H1 (cell line): ENCODE data around the gene UBAC1. TPM values are rescaled to one million over a fixed set of nuclear protein-coding genes. Genes with fewer than 3 reads are reported as not detected.

Source experiments
- CTCF ChIA-PET: fragments of 300-600 bp; sonication (Branson Sonifier 250); formaldehyde crosslinking; loops from one replicate; lab custom pipeline; 2021; ENCODE audit not compliant: partially characterized antibody; lab: Charles Lee
- POLR2A ChIA-PET: fragments of 300-600 bp; sonication (Branson Sonifier 250); formaldehyde crosslinking; loops from one replicate; lab custom pipeline; 2021; ENCODE audit warnings: inconsistent platforms; ENCODE audit not compliant: partially characterized antibody; lab: Charles Lee
- DNase-seq, 2 experiments: peaks; one replicate each; pipeline versions ENCODE4 v3.0.0 to v3.0.0-alpha.2; 2010 to 2022; ENCODE audit warnings: low spot score in 2 of 2, low read depth in 1 of 2, mixed read lengths in 1 of 2
- FAIRE-seq: peaks from 2 replicates; lab custom pipeline; 2011; peaks lifted over from hg19 to GRCh38; lab: Jason Lieb, UNC
- H2AFZ ChIP-seq: 2 replicates; pipeline ENCODE4 v1.8.1; 2012; ENCODE audit warnings: low read length, inconsistent platforms
- H2AK5ac ChIP-seq: 2 replicates; pipeline ENCODE4 v1.6.1; 2013; ENCODE audit warnings: low read depth, low read length
- H2BK120ac ChIP-seq: replicated peaks from 2 replicates; pipeline ENCODE3; 2013; ENCODE audit warnings: low read depth, low read length, inconsistent platforms
- H2BK12ac ChIP-seq: 2 replicates; pipeline ENCODE4 v1.6.1; 2013; ENCODE audit warnings: low read depth, low read length
- H2BK15ac ChIP-seq: 2 replicates; pipeline ENCODE4 v1.6.1; 2013; ENCODE audit warnings: low read length
- H2BK20ac ChIP-seq: 2 replicates; pipeline ENCODE4 v1.6.1; 2013; ENCODE audit warnings: low read length
- H2BK5ac ChIP-seq: 2 replicates; pipeline ENCODE4 v1.6.1; 2013; ENCODE audit warnings: low read depth, low read length
- H3K14ac ChIP-seq: 2 replicates; pipeline ENCODE4 v1.6.1; 2013; ENCODE audit warnings: inconsistent platforms; ENCODE audit not compliant: insufficient read length
- H3K18ac ChIP-seq: 2 replicates; pipeline ENCODE4 v1.6.1; 2013; ENCODE audit warnings: low read length; ENCODE audit errors: extremely low read depth
- H3K23ac ChIP-seq: 2 replicates; pipeline ENCODE4 v1.6.1; 2013; ENCODE audit warnings: inconsistent platforms; ENCODE audit not compliant: insufficient read length
- H3K23me2 ChIP-seq: 2 replicates; pipeline ENCODE4 v1.6.1; 2013; ENCODE audit warnings: low read depth, low read length
- H3K27ac ChIP-seq: 2 replicates; pipeline ENCODE4 v1.6.1; 2011; ENCODE audit warnings: low read depth, low read length, inconsistent platforms
- H3K27me3 ChIP-seq, 4 experiments: replicated peaks in 1 of 4; 1 replicate in 1 of 4; 2 replicates in 3 of 4; pipeline versions ENCODE4 v1.6.1 to v1.8.1; 2011 to 2013; ENCODE audit warnings: low read length in 3 of 4, mild to moderate bottlenecking in 3 of 4, inconsistent platforms in 2 of 4, mixed read lengths in 2 of 4, moderate library complexity in 1 of 4; ENCODE audit not compliant: control insufficient read depth in 3 of 4, insufficient read depth in 3 of 4; ENCODE audit errors: extremely low read depth in 1 of 4
- H3K36me3 ChIP-seq, 4 experiments: 2 replicates each; pipeline versions ENCODE4 v1.6.1 to v1.8.1; 2011 to 2013; ENCODE audit warnings: mild to moderate bottlenecking in 4 of 4, low read length in 3 of 4, moderate library complexity in 2 of 4, control low read depth in 1 of 4, inconsistent platforms in 1 of 4; ENCODE audit not compliant: insufficient read depth in 4 of 4, control insufficient read depth in 2 of 4
- H3K4ac ChIP-seq: replicated peaks from 2 replicates; pipeline ENCODE3; 2013; ENCODE audit warnings: low read length, low read depth, mixed read lengths, inconsistent platforms; ENCODE audit not compliant: insufficient read length
- H3K4me1 ChIP-seq, 4 experiments: replicated peaks in 1 of 4; 1 replicate in 1 of 4; 2 replicates in 3 of 4; pipeline versions ENCODE4 v1.6.1 to v1.8.1; 2011 to 2013; ENCODE audit warnings: low read length in 3 of 4, inconsistent platforms in 2 of 4, mixed read lengths in 1 of 4; ENCODE audit not compliant: insufficient read depth in 4 of 4, control insufficient read depth in 3 of 4
- H3K4me2 ChIP-seq, 2 experiments: 2 replicates each; pipeline versions ENCODE4 v1.6.1 to v1.8.1; 2011 to 2013; ENCODE audit warnings: low read depth in 2 of 2, low read length in 2 of 2, control low read depth in 1 of 2, inconsistent platforms in 1 of 2, mild to moderate bottlenecking in 1 of 2; ENCODE audit not compliant: insufficient read depth in 1 of 2
- H3K4me3 ChIP-seq, 4 experiments: fragments of 200-600, 300-600 bp in 1 of 4; sonication (generic), shearing (Covaris generic), sonication (Bioruptor Twin) in 1 of 4; 2 replicates each; pipeline versions ENCODE4 v1.5.1 to v1.8.1; 2011 to 2016; ENCODE audit warnings: low read length in 4 of 4, low read depth in 3 of 4, control low read depth in 2 of 4, inconsistent platforms in 2 of 4, mild to moderate bottlenecking in 2 of 4, mixed read lengths in 1 of 4, moderate library complexity in 1 of 4; ENCODE audit not compliant: insufficient read depth in 2 of 4; ENCODE audit errors: extremely low read depth in 1 of 4
- H3K56ac ChIP-seq: replicated peaks from 2 replicates; pipeline ENCODE3; 2013; ENCODE audit warnings: low read depth, mild to moderate bottlenecking, mixed read lengths, low read length, inconsistent platforms; ENCODE audit not compliant: insufficient read length
- H3K79me1 ChIP-seq: 2 replicates; pipeline ENCODE4 v1.6.1; 2013; ENCODE audit warnings: low read depth, low read length, control low read depth
- H3K79me2 ChIP-seq, 2 experiments: 2 replicates each; pipeline versions ENCODE4 v1.6.1 to v1.8.1; 2012 to 2013; ENCODE audit warnings: low read length in 2 of 2, mild to moderate bottlenecking in 2 of 2, inconsistent platforms in 1 of 2; ENCODE audit not compliant: insufficient read depth in 2 of 2, control insufficient read depth in 1 of 2
- H3K9ac ChIP-seq, 4 experiments: replicated peaks in 1 of 4; 1 replicate in 1 of 4; 2 replicates in 3 of 4; pipeline versions ENCODE4 v1.6.1 to v1.8.1; 2011 to 2013; ENCODE audit warnings: low read depth in 3 of 4, low read length in 3 of 4, control low read depth in 2 of 4, mild to moderate bottlenecking in 2 of 4, moderate library complexity in 2 of 4, inconsistent platforms in 1 of 4; ENCODE audit errors: extremely low read depth in 1 of 4
- H3K9me3 ChIP-seq, 2 experiments: 2 replicates each; pipeline versions ENCODE4 v1.6.1 to v1.8.1; 2012 to 2013; ENCODE audit warnings: mild to moderate bottlenecking in 2 of 2, moderate library complexity in 2 of 2, control low read depth in 1 of 2, inconsistent platforms in 1 of 2, low read depth in 1 of 2, low read length in 1 of 2, mixed read lengths in 1 of 2; ENCODE audit not compliant: insufficient read depth in 2 of 2
- H4K20me1 ChIP-seq, 2 experiments: replicated peaks in 1 of 2; 2 replicates each; pipeline versions ENCODE3 to v1.8.1; 2011 to 2013; ENCODE audit warnings: inconsistent platforms in 2 of 2, low read length in 2 of 2, mild to moderate bottlenecking in 1 of 2; ENCODE audit not compliant: insufficient read depth in 2 of 2, control insufficient read depth in 1 of 2
- H4K5ac ChIP-seq: 2 replicates; pipeline ENCODE4 v1.6.1; 2013; ENCODE audit warnings: low read length, low read depth, mixed read lengths, inconsistent platforms; ENCODE audit not compliant: insufficient read length
- H4K8ac ChIP-seq: 2 replicates; pipeline ENCODE4 v1.8.0; 2013; ENCODE audit warnings: mild to moderate bottlenecking, moderate library complexity, low read length, inconsistent platforms; ENCODE audit not compliant: insufficient read depth; ENCODE audit errors: extremely low read depth
- H4K91ac ChIP-seq: replicated peaks from 2 replicates; pipeline ENCODE3; 2013; ENCODE audit warnings: low read length, mixed read lengths, inconsistent platforms; ENCODE audit not compliant: insufficient read length
- WGBS, 2 experiments: shearing (Covaris generic) in 1 of 2; methylation state at CpG; one replicate each; pipeline versions ENCODE4 v1.1.6 to v1.1.7; 2013 to 2015; ENCODE audit warnings: low lambda C conversion rate in 2 of 2, mixed read lengths in 2 of 2, inconsistent platforms in 1 of 2, low coverage in 1 of 2, missing lambda C conversion rate in 1 of 2; ENCODE audit not compliant: insufficient replicate concordance in 2 of 2, insufficient coverage in 1 of 2, insufficient read length in 1 of 2; ENCODE audit errors: extremely low coverage in 1 of 2, missing lambda C conversion rate in 1 of 2; 5-methylcytosine and 5-hydroxymethylcytosine counted together
- polyA plus RNA-seq, 7 experiments: library from polyadenylated mRNA; depleted of rRNA in 3 of 7; stranded (reverse) in 5 of 7; unstranded in 2 of 7; fragments of >200 nt in 5 of 7; fragments of 200-250 nt in 2 of 7; gene quantifications; 1 replicate in 5 of 7; 2 replicates in 1 of 7; 4 replicates in 1 of 7; pipeline versions ENCODE4 v1.2.1 to v1.2.3, GENCODE V29; 2011 to 2013; ENCODE audit warnings: missing spikeins in 2 of 7, mixed read lengths in 2 of 7
- total RNA-seq: library from RNA; stranded (reverse); fragmentation: NEBNext Ultra II Directional; extraction: Animal tissue kit (Norgen Biotek cat#: 25700); gene quantifications from 2 replicates; pipeline ENCODE4 v1.2.1, GENCODE V29; 2021

The UBAC1 gene
- total and polyA plus RNA-seq, 2 of the 8 experiments (the other 6 are each of a cell fraction or from before 2014, with no cell fraction given): 59.3 to 85.2 TPM

GRCh38 chr9:135986605-135987004 is 25.4 kb upstream of the UBAC1 start:
- Histone ChIP-seq H3K4ac (no peak overlapping the region), H3K4me3 (no peak overlapping the region), H3K14ac (no peak overlapping the region), H3K4me2 (no peak overlapping the region), H3K79me1 (no peaks in the 10 kb centered on the region), H3K18ac (no peak overlapping the region), H2BK120ac (no peak overlapping the region), H3K23ac (no peak overlapping the region), H2BK12ac (no peak overlapping the region), H2BK20ac (no peak overlapping the region), H4K20me1 (no peaks in the 10 kb centered on the region), H4K5ac (no peak overlapping the region), H3K9ac (no peak overlapping the region), H4K91ac (no peak overlapping the region), H3K36me3 (no peaks in the 10 kb centered on the region), H2AFZ (no peak overlapping the region), H2BK15ac (no peak overlapping the region), H2BK5ac (no peak overlapping the region; the same call in 1 of the 2 replicates), H3K9me3 (no peaks in the 10 kb centered on the region), H3K56ac (no peak overlapping the region), H4K8ac (no peak overlapping the region; the same call in 1 of the 2 replicates), H3K23me2 (no peaks in the 10 kb centered on the region), H3K27me3 (no peaks in the 10 kb centered on the region), H3K4me1 (peaks cover 0 to 13% (median 10%) of the 10 kb centered on the region in 4 experiments; a peak in 6 of 7 replicates), H2AK5ac (no peak overlapping the region), H3K27ac (no peak overlapping the region), H3K79me2 (no peaks in the 10 kb centered on the region)
- CTCF ChIA-PET: interaction anchor here (1.5 to 3.3 kb wide), 2 partner anchors 17 to 20 kb away, joined by 4 to 20 read pairs; no protein-coding TSS in a partner anchor
- POLR2A ChIA-PET: interaction anchor here (1.1 kb wide), 1 partner anchor 10 kb away, joined by 5 read pairs; no protein-coding TSS in a partner anchor
- WGBS, 2 experiments: 98% methylated on average over 9 of the region's 15 CpGs; no CpG with 5 or more reads in 1 of the 2 experiments
- FAIRE-seq (no peak), DNase-seq (no peak)
